Measurements from ENCODE around the gene SLC17A1.
"Not testable (repeated sequence)": the region's sequence is repeated elsewhere in the genome, so short reads cannot be mapped to it uniquely, and the experiment has no call there.

Gene SLC17A1

GRCh38 chr6:25755483-25755882 lies 76.4 kb downstream of the SLC17A1 start:
- DNase-seq = no peak

- DNase-seq = no peak
Measured at GRCh38 chr6:25754535-25754934, 77.3 kb downstream of the SLC17A1 start, which contains the start of gene SLC17A4. Gene SLC17A4 (plus strand): TSS chr6:25754742. CDS start chr6:25761963, 7,221 bp downstream.

GRCh38 chr6:25753079-25753478 lies 78.8 kb downstream of the SLC17A1 start:
- DNase-seq = no peak

GRCh38 chr6:25750906-25751305 lies 80.9 kb downstream of the SLC17A1 start:
- DNase-seq = no peak

- no peak for DNase-seq
Measured at GRCh38 chr6:25749837-25750236, 82.0 kb downstream of the SLC17A1 start.

GRCh38 chr6:25748601-25749517 lies 83.0 kb downstream of the SLC17A1 start:
- DNase-seq = not testable (repeated sequence)

- no peak for DNase-seq
Measured at GRCh38 chr6:25748049-25748448, 83.8 kb downstream of the SLC17A1 start.

- DNase-seq = no peak
Measured at GRCh38 chr6:25747477-25747876, 84.4 kb downstream of the SLC17A1 start.

- DNase-seq = no peak
Measured at GRCh38 chr6:25746968-25747367, 84.9 kb downstream of the SLC17A1 start.

- no peak for DNase-seq
Measured at GRCh38 chr6:25745836-25746235, 86.0 kb downstream of the SLC17A1 start.

- no peak for DNase-seq
Measured at GRCh38 chr6:25743868-25744267, 88.0 kb downstream of the SLC17A1 start.

GRCh38 chr6:25735261-25735660 lies 96.6 kb downstream of the SLC17A1 start:
- DNase-seq = no peak
